Measurements from ENCODE around the gene TNFRSF11A.

GRCh38 chr18:62438866-62439265 is 113.8 kb downstream of the TNFRSF11A start:
- TF ChIP-seq, protein P1, sequence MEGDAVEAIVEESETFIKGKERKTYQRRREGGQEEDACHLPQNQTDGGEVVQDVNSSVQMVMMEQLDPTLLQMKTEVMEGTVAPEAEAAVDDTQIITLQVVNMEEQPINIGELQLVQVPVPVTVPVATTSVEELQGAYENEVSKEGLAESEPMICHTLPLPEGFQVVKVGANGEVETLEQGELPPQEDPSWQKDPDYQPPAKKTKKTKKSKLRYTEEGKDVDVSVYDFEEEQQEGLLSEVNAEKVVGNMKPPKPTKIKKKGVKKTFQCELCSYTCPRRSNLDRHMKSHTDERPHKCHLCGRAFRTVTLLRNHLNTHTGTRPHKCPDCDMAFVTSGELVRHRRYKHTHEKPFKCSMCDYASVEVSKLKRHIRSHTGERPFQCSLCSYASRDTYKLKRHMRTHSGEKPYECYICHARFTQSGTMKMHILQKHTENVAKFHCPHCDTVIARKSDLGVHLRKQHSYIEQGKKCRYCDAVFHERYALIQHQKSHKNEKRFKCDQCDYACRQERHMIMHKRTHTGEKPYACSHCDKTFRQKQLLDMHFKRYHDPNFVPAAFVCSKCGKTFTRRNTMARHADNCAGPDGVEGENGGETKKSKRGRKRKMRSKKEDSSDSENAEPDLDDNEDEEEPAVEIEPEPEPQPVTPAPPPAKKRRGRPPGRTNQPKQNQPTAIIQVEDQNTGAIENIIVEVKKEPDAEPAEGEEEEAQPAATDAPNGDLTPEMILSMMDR (IDR thresholded peaks at IDR 0.05; ENCODE audit: low read depth, low read length) = no peak
- no peak for TF ChIP-seq EZH2phosphoT487 (IDR thresholded peaks at IDR 0.05; ENCODE audit: low read depth)

Data from OCI-LY3 (cell line).